AG04450 (cell line): ENCODE results near the gene ZNF879. TPM values are rescaled to one million over a fixed set of nuclear protein-coding genes. Genes with fewer than 3 reads are reported as not detected.

Experiments
- CTCF ChIA-PET: fragments of 300-600, 350-600 bp; formaldehyde crosslinking; extraction: SDS; loops from one replicate; lab custom pipeline; 2022; ENCODE audit warnings: antibody characterized with exemption, inconsistent platforms; lab: Charles Lee
- POLR2A ChIA-PET: fragments of 350-600 bp; formaldehyde crosslinking; extraction: SDS; loops from one replicate; lab custom pipeline; 2021; ENCODE audit warnings: antibody characterized with exemption, inconsistent platforms; lab: Yijun Ruan, JAX
- DNase-seq: peaks from one replicate; pipeline ENCODE4 v3.0.0-alpha.2; 2011; ENCODE audit warnings: low read depth, low spot score
- H3K27ac ChIP-seq: one replicate; pipeline ENCODE4 v1.5.1; 2012; ENCODE audit warnings: low read depth, low read length, control low read depth
- H3K27me3 ChIP-seq: one replicate; pipeline ENCODE4 v1.6.0; 2012; ENCODE audit warnings: low read length; ENCODE audit not compliant: control insufficient read depth, insufficient read depth
- H3K4me3 ChIP-seq: 2 replicates; pipeline ENCODE4 v1.5.1; 2011; ENCODE audit warnings: mild to moderate bottlenecking, low read depth, low read length, control low read depth
- H3K9me3 ChIP-seq: 2 replicates; pipeline ENCODE4 v1.5.1; 2012; ENCODE audit warnings: low read length; ENCODE audit not compliant: control insufficient read depth, insufficient read depth
- CTCF ChIP-seq: IDR thresholded peaks from 2 replicates; pipeline ENCODE4 v1.5.1; 2011; ENCODE audit warnings: low read depth, low read length, control low read depth, inconsistent platforms
- polyA plus RNA-seq: library from polyadenylated mRNA; depleted of rRNA; stranded (reverse); fragments of >200 nt; gene quantifications from 2 replicates; pipeline ENCODE4 v1.2.3, GENCODE V29; 2011

The ZNF879 gene
- polyA plus RNA-seq, 1 experiment = 3.1 TPM

- no peak for TF ChIP-seq CTCF
- CTCF ChIA-PET = no interaction called here
- no peak overlapping the region for H3K4me3 ChIP-seq
These were observed 17.0 kb upstream of the ZNF879 start for GRCh38 chr5:179006564-179006963.

GRCh38 chr5:179008667-179009066 lies 14.9 kb upstream of the ZNF879 start:
- 0 out of 2 replicates have a peak, but pooled peaks have one; percentile 6 for TF ChIP-seq CTCF
- no peak overlapping the region for H3K27ac ChIP-seq
- no peak overlapping the region for H3K4me3 ChIP-seq
- CTCF ChIA-PET = interaction anchor here (0.7 kb wide), 1 partner anchor 22 kb away, joined by 3 read pairs; no protein-coding TSS in a partner anchor
- no peak for DNase-seq
- H3K9me3 ChIP-seq = peaks cover 2% of the 10 kb centered on the region
- no peaks in the 10 kb centered on the region for H3K27me3 ChIP-seq
- POLR2A ChIA-PET = no interaction called here

More at GRCh38 chr5:179006564-179006963, 17.0 kb upstream of the ZNF879 start:
- Histone ChIP-seq H3K27me3 (no peaks in the 10 kb centered on the region), H3K27ac (no peak overlapping the region), H3K9me3 (peaks cover 2% of the 10 kb centered on the region; the same call in 1 of the 2 replicates)
- no peak for DNase-seq
- POLR2A ChIA-PET = no interaction called here

DNA sequence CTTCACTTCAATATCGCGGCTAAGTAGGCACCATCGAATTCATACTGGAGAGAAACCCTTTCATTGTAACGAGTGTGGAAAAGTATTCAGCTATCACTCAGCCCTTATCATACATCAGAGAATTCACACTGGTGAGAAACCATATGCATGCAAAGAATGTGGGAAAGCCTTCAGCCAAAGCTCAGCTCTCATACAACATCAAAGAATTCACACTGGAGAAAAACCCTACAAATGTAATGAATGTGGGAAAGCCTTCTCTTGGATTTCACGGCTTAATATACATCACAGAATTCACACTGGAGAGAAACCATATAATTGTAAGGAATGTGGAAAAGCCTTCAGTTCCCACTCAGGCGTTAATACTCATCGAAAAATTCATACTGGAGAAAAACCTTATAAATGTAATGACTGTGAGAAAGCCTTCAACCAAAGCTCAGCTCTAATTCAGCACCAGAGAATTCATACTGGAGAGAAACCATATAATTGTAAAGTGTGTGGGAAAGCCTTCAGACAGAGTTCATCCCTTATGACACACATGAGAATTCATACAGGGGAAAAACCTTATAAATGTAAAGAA lies 9.5 kb downstream of the ZNF879 start:
- POLR2A ChIA-PET = no interaction called here
- CTCF ChIA-PET = interaction anchor here (0.5 to 0.6 kb wide), 2 partner anchors 14 to 128 kb away, joined by 3 to 5 read pairs; no protein-coding TSS in a partner anchor
- H3K27me3 ChIP-seq = no peaks in the 10 kb centered on the region
- H3K27ac ChIP-seq = no peak overlapping the region
- no peak for TF ChIP-seq CTCF
- peaks cover 44% of the 10 kb centered on the region for H3K9me3 ChIP-seq
- no peak overlapping the region for H3K4me3 ChIP-seq
- DNase-seq = no peak

DNA sequence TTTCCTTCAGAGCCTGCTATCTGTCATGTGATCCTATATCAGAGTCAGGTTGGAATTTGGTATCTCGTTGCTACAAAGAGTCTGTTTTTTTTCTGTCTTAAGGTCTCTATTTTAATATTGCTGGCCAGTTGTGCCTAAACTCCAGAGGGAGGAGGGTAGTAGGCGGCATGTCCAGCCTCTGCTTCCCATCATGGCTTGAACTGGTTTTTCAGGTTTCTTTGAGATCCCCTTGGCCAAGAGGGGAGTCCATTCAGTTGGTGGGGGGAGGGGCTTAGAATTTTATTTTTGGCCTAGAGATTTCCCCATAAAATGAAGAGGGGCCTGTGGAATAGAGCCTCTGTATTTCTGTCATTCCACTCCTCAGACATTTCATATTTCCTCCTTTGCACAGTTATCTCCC lies 21.2 kb downstream of the ZNF879 start:
- TF ChIP-seq CTCF = no peak
- CTCF ChIA-PET = no interaction called here
- no peaks in the 10 kb centered on the region for H3K27me3 ChIP-seq
- no peak overlapping the region for H3K27ac ChIP-seq
- DNase-seq = no peak
- POLR2A ChIA-PET = no interaction called here
- H3K4me3 ChIP-seq = no peak overlapping the region
- H3K9me3 ChIP-seq = peaks cover 11% of the 10 kb centered on the region

DNA sequence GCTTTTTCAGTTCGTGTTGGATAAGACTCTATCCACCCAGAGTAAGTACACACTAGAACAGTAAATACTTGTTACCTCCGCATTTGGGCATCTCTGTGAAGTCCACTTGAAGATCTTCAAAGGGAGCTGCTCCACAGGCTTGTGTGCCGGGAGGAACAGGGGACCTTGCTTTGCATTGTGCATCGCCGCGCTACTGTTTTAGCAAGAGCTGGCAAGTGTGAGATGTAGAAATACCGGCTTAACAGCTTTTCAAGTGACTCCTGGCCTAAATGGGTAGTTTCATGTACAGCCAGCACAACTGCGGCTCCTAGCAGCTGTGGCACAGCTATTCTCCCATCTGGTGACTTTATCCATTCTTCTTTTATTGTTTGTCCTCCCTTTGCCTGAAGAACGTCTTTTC lies 28.2 kb downstream of the ZNF879 start:
- POLR2A ChIA-PET = no interaction called here

More for the DNA sequence above, 28.2 kb downstream of the ZNF879 start:
- Histone ChIP-seq H3K27ac (no peak overlapping the region), H3K4me3 (no peak overlapping the region), H3K27me3 (no peaks in the 10 kb centered on the region), H3K9me3 (peaks cover 6% of the 10 kb centered on the region)
- CTCF ChIA-PET = no interaction called here
- no peak for TF ChIP-seq CTCF
- no peak for DNase-seq
